NCI-H748 treated with DMSO at 0.1 percent for 48 hours (cell line): ENCODE measurements around the gene MTIF3.

Experiments used
- DNase-seq: peaks from one replicate; lab custom pipeline; 2025; lab: John Stamatoyannopoulos, UW

Gene MTIF3

DNA sequence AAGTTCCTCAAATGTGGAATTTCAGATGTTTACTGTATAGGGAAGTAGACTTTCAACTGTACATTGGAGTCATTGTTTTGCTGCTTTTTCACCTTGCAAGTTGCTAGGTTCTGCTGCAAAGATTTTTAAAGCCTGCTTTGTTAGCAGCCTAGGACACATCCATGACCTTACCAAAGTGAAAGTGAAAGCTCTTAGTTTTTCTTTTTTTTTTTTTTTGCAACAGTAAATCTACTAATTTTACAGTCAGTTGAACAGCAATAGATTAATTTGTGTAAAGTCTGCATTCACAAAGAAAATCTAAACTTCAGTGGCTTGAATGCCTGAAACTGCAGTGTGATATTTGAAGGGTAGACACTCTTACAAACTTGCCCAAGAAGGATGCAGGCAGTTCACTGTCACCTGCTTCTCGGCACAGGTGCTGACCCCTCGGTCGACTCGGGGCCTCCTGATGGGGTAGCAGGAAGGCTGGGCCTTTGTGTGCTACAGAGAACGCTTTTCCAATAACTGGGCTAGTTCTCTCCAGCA, 5.0 kb upstream of the MTIF3 start:
- no peak for DNase-seq

- peak; percentile 57 for DNase-seq
Observed at GRCh38 chr13:27450921-27451471, 632 bp upstream of the MTIF3 start.

GRCh38 chr13:27449081-27449603, 1.2 kb downstream of the MTIF3 start:
- peak; percentile 71 for DNase-seq

GRCh38 chr13:27448308-27448707, 2.1 kb downstream of the MTIF3 start:
- DNase-seq = no peak

DNA sequence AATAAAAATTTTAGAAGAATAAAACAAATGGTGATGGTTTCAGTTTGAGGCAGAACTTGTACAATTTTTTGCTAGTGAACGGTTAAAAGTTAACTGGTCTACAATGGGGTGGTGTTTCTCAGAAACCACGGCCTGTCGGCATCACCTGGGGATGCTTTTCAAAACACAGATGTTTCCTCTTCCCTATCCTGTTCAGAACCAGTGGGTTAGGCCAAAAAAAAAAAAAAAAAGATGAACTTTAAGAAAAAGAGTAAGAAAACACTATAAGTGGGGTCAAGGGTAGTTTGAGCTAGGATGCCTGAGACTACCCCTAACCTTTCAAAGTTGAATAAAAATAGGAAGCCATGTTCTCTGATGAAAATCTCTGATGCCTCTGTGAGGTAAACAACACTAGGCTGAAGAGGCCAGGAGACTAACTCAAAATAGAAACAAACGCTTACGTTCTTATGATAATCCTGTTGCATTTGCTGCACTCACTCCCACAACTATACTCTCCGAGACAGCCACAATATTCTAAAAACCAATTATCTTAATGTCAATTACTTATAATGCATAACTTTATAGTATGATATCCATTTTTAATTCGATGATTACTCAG, 3.3 kb downstream of the MTIF3 start:
- DNase-seq = no peak

DNA sequence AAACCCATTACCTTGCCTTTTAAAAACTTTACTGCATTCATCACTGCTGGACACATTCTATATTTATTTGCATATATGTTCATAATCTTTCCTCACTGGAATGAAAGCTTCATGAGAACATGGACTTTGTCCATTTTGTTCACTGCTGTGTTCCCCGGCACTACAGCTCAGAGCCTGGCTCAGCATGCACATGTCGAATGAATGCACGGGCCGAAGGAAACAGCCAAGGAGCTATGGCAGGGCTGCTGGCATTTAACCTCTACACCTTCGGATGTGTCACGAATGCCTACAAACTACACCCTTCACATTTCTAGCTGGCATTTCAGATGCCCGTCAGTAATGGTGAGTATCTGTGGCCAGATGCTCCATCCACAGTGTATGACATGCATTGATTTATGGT, 7.6 kb downstream of the MTIF3 start:
- no peak for DNase-seq

GRCh38 chr13:27442071-27442647, 8.2 kb downstream of the MTIF3 start:
- no peak for DNase-seq

DNA sequence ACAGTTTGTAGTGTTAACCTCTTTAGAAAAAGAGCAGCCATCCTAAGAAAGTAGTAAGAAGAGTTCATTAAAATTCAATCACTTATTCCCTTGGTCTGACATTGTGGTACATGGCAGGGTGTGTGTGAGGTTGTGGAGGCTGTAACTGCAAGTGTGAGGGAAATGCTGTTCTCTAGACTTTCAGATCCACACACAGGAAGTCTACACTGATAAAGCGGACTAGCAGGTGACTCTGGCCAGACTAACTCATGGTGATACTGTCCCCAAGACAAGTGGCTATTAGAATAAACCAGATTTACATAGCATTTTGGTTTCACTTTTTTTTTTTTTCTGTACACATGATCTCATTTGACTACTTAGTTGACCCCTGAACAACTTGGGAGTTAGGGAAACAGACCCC, 10.0 kb downstream of the MTIF3 start:
- DNase-seq = no peak

DNA sequence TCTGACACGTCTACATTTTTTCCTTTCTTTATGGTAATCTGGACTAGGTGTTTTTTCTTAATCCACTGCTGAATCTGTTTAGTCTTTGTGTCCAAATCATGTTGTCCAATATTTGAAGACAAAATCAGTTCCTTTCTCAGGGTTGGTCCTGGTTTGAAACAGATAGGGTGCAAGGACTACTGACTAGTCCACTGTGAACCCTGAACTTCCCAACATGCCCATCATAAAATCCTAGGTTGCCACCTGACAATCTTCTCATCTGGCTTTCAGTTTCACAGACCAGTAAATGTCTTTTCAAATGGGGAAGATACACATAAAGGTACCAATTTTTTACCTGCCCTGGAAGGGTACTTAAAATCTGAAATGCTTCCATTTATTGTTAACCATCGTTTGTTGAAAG, 13.2 kb downstream of the MTIF3 start:
- no peak for DNase-seq

DNA sequence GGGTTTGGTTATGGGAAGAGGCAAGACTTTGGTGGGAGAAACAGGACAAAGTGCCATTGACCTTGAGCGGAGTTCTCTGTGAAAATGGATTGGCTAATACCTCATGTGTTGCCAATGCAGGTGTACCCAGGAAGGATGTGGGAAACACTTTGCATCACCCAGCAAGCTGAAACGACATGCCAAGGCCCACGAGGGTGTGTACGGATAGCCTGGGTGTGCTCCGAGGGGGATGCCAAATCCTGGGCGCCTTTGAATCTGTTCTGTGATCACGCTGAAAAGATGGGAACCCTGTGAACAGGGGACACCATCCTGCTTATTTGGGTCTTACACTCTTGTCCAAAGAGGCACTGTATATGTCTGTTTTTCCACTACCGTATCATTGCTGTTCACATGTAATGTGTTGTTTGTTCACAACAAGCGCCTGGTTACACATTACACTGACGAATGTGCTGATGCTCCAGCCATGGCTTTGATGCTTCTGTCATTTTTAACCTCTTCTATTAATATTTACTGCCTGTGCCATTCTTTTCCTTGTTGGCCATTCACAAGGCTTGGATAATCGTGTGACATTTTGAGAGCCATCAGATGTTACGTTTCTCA, 17.7 kb downstream of the MTIF3 start:
- DNase-seq = no peak

GRCh38 chr13:27432180-27432579, 18.2 kb downstream of the MTIF3 start:
- no peak for DNase-seq

DNA sequence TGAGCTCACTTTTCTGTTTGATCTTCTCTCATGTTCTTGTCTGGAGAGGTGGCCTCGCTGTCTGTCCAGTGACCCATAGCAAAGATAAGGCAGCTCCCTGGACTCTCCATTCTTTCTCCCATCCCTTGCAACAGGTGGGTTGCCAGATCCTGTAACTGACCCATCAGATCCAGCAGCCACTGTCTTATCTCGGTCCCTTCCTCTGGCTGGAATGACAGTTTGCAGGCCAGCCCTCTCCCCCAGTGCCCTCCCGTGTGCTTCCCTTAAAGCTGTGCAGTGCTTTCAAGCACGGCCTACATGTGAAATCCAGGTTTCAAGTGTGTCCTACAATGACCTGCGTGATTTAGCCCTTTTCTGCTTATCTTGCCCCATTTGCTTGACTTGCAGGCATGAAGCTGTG, 22.2 kb downstream of the MTIF3 start:
- DNase-seq = no peak

- DNase-seq = no peak
Observed at GRCh38 chr13:27427641-27428040, 22.7 kb downstream of the MTIF3 start.

DNA sequence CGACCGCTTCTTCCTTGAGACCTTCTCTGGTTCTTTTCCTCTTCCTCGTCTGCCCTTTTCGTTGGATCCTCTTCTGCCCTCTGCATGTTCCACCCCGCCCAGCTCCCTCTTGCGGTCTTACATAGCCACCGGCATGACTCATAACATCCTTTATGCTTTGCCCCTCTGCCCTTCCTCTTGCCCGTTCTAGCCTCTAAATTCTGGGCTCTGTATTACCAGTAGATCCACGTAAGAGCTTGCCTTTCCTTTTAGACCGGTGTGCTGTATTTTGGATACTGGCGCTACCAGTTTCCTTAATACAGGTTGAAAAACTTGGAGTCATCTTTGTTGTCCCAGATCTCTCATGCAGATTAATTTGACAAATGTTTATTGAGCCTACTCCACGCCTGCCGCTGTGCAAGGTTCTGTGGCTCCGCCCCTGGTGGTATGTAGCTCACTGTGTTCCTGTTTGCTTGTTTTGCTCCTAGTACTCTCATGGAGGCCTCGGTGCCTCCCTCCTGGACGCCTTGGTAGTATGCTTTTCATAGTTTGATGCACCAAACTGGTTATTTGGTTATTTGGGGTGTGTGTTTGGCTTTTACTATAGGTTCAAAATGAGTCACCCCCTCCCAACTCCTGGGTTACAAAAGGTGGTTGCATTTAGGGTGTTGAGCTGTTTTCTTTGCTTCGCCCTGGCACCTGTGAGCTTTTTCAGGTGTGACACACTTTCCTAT, 24.3 kb downstream of the MTIF3 start:
- DNase-seq = peak; percentile 84

GRCh38 chr13:27425158-27425917, 25.0 kb downstream of the MTIF3 start:
- no peak for DNase-seq

DNA sequence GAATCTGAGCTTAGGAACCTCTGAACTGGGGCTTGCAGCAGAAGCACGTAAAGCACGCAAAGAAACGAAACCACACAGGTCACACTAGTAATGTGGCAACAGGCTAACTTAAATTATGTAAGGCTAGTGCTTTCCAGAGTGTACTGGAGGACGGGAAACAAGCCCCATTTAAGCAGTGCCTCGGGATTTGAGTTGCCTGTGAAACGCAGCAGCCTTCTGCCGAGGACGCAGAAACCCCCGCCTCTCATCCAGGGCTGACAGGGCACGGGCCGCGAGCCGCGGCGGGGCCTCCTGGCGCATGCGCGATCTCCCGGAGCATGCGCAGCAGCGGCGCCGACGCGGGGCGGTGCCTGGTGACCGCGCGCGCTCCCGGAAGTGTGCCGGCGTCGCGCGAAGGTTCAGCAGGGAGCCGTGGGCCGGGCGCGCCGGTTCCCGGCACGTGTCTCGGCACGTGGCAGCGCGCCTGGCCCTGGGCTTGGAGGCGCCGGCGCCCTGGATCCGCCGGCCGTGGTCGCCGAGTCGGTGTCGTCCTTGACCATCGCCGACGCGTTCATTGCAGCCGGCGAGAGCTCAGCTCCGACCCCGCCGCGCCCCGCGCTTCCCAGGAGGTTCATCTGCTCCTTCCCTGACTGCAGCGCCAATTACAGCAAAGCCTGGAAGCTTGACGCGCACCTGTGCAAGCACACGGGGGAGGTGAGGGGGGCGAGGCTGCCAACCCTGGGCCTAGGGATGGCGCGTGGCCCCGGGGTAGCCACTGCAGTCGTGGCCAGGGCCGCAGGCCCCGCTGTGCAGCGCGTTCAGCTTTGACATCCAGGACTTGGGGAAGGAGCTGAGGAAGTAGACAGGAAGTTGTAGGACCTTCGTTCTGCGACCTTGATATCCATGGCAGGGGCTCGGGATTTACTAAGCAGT, 25.9 kb downstream of the MTIF3 start, which contains the start of gene GTF3A:
Gene GTF3A, plus strand, starts transcription at position 374 of the 912 bp plus-strand sequence.
- DNase-seq = peak; percentile 93

- DNase-seq = no peak
Observed at GRCh38 chr13:27423333-27423732, 27.0 kb downstream of the MTIF3 start.

GRCh38 chr13:27421101-27421871, 29.1 kb downstream of the MTIF3 start:
- no peak for DNase-seq

DNA sequence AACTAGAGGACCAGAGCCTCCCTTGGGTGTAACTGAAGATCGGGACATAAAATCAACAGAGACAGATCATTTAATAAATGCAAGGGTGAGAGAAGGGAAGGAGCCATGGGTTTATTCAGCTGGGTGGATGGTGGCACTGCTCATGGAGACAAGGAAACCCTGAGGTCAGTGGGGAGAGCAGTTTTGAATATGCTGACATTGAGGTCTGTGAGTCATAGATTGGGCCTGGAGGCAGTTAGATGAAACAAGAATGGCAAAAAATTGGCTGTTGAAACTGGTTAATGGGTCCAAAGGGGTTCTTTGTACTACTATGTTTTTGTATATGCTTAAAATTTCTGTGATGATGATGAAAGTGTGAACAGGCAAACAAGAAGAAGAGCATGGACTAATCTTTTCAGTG, 31.0 kb downstream of the MTIF3 start:
- no peak for DNase-seq

- no peak for DNase-seq
Observed at GRCh38 chr13:27415116-27415515, 35.2 kb downstream of the MTIF3 start.
